Measurements from ENCODE around the gene DOCK8.
A peak's percentile ranks its signal among the peaks of the same experiment; 100 is the strongest.
"Not testable (repeated sequence)": the region's sequence is repeated elsewhere in the genome, so short reads cannot be mapped to it uniquely, and the experiment has no call there.

DOCK8 gene

DNA sequence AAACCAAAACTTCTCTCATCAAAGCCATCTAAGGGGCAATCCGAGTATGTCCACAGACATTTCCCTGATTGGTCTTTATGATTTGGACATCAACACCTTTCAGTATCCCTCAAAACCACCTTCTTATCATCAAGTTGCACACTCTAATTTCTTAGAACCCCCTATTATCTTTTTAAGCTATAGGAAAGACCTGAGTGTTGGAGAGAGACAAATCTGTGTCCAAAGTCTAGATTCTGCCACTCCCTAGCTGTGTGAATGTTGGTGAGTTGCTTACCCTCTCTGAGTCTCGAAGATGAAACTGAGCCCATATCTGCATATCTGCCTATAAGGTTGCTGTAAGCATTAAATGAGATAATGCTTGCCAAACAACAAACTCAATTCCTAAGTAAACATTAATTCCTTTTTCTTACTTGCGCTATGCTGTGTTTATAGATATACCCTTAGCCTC is 159.1 kb downstream of the DOCK8 start:
- no peak for FAIRE-seq

GRCh38 chr9:374736-375135 is 160.1 kb downstream of the DOCK8 start:
- FAIRE-seq = no peak

DNA sequence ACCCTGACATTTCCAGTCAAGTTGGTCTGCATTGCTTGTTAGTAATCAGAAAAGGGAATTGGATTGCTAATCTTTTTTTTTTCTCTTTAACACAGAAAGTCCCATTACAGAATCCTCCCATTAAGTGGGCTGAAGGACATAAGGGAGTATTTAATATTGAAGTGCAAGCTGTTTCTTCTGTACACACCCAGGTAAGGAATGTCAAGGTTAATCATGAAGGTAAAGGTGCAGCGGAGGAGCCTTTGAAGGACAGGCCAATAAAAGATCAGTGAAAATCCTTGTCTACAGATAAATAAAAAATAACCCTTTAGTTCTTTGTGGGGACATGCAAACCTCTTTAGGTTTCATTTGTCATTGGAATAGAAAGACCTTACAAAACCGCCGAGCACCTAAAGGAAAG is 161.4 kb downstream of the DOCK8 start:
- FAIRE-seq = no peak

DNA sequence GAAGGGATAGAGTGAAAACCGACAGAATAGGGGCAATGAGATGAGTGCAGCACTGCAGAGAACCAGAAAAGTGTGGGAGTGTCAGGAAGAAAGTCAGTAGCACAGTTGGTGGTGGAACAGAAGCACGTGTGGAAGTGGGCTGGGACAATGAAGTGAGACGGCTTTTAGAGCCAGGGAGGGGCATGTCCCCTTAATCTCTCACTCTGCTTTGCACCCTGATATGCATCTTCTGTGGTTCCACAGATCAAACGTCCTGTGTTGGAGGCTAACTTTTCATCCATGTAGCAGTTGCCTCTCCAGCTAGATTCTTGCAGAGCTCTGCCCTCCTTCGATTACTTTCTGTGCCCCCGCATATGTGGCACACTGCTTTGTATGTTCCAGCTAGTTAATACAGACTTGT is 163.6 kb downstream of the DOCK8 start:
- no peak for FAIRE-seq

DNA sequence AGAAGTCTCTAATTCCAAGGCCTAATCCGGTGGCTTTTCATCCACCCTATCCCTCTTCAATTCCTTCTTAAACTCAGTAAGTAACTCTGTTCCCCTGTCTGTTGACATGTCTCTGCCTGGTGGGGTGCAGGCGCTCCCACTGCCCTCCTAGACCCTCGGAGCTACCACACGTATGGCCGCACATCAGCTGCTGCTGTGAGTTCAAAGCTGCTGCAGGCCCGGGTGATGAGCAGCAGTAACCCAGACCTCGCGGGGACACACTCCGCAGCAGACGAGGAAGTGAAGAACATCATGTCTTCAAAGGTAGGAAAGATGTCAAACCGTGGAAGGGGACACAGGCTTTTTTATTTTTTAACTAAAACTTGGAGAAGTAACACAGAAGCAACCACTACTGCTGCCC is 167.7 kb downstream of the DOCK8 start:
- no peak for FAIRE-seq

GRCh38 chr9:385818-386398 is 171.2 kb downstream of the DOCK8 start:
- FAIRE-seq = peak; percentile 71

DNA sequence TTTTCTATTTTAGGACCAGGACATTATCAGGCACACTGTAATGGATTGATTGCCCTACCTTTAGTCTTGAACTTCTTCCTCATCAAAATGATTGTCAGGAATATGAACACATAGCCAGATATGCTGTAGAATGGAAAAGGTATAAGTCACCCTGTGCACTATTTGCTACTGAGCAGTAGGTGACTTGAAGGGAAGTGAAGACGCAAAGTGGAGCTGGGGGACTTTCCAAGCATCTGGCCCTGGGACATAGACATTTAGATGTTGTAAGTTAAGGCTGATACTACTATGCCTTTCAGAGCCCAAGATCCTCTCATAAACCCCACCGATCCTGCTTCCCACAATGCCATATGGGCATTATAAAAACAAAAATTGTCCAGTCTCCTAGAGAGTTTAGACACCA is 174.5 kb downstream of the DOCK8 start:
- FAIRE-seq = no peak

GRCh38 chr9:389758-390157 is 175.1 kb downstream of the DOCK8 start:
- no peak for FAIRE-seq

DNA sequence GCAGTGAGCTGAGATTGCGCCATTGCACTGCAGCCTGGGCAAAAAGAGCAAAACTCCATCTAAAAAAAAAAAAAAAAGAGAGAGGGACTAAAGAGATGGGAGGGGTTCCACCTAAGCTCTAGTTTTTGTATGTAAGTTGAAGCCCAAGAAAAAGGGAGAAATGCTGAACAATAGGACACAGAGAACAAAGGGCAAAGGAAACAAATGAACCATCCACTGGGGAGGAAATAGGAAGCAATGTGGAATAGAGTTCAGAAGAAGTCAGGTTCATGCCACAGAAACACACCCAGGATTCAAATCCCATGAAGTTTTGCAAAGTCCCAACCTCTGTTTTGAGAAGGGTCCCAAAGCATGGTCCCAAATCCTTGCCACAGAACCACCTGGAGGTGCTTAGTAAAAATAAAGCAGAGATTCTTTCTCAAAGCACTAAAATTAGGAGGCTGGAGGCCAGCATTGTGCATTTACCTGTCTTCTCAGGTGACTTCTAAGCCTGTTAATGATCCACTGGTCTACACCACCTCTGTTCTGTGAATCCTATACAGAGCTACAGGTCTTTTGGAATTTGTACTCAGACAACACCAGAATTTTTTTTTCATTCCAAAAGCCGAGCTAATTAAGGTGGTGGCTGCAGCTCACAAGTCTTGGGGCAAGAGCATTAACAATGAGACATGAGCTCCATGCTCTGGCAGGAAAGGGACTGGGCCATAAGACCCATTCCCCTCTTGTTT is 177.6 kb downstream of the DOCK8 start:
- FAIRE-seq = no peak

GRCh38 chr9:394347-395052 is 179.8 kb downstream of the DOCK8 start:
- no peak for FAIRE-seq

DNA sequence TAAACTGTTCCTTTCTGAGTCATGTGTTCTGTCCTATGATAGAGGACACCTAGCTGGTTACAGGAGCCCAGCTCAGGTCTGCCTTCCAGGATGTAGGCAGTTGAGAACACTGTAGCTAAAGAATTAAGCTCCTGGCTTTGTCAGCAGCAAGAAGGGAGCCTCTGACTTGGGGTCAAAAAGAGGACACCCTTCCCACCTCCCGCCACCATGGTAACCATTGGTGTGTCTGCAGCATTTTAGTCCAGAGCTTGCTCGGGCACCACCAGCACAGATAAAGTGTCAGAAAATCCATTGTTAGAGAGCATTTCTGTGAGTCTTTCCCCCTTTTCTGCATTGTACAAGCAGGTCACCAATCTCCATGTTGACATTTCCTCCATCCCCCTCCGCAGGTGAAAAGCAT is 181.7 kb downstream of the DOCK8 start:
- no peak for FAIRE-seq

GRCh38 chr9:398085-398484 is 183.4 kb downstream of the DOCK8 start:
- no peak for FAIRE-seq

DNA sequence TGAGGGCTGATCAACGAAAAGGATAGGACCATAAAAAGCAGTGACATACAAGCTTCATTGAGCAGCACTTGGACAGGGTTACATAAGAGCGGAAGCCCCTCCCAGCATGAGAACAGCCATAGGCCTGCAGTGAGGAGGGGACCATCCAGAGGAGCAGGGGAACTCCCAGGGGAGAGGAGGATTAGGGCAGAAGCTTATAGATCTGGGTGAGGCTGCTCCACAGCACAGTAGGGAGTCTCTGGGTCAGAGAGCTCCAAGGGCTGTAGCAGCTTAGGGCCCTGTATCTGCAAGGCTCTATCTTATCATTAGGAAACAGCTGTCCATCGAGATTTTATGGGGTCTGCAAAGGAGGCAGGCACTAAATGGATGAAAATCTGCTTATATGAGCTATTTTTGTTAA is 186.6 kb downstream of the DOCK8 start:
- FAIRE-seq = no peak

DNA sequence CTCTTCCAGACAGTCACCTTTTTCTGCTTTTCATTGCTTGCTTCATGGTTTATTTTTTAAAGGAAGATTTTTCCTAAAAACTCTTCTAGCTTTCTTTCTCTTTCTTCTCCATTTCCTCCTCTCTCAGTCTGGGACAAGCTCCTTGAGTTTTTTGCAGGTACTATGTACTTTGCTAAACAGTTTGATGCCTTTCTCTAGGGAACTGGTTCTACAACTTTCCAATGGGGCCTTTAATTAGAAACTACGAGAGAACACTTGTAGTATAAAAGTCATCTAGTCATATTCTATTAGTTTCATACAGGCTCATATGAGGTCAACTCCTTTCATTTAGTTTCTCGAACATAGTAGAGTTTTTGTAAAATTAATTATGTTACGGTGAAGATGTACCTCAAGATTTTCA is 189.6 kb downstream of the DOCK8 start:
- no peak for FAIRE-seq

- FAIRE-seq = no peak
Measured at GRCh38 chr9:405341-405740, 190.7 kb downstream of the DOCK8 start.

GRCh38 chr9:406886-407654 is 192.4 kb downstream of the DOCK8 start:
- no peak for FAIRE-seq

GRCh38 chr9:409655-410054 is 195.0 kb downstream of the DOCK8 start:
- not testable (repeated sequence) for FAIRE-seq

DNA sequence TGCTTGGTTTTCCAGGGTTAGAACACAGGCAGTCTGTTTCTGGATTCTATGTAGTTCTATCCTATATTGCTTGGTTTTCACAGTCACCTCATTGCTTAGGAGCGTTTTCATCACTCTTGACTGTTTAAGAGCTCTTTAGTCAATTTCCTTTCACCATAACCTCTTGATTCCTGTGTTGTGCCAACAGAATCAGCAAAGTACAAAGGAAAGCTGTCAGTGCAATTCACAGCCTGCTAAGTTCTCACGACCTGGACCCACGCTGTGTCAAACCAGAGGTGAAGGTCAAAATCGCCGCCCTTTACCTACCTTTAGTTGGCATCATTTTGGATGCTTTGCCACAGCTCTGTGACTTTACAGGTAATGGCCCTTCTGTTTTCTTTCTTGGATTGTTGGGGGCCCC is 199.9 kb downstream of the DOCK8 start:
- FAIRE-seq = no peak

DNA sequence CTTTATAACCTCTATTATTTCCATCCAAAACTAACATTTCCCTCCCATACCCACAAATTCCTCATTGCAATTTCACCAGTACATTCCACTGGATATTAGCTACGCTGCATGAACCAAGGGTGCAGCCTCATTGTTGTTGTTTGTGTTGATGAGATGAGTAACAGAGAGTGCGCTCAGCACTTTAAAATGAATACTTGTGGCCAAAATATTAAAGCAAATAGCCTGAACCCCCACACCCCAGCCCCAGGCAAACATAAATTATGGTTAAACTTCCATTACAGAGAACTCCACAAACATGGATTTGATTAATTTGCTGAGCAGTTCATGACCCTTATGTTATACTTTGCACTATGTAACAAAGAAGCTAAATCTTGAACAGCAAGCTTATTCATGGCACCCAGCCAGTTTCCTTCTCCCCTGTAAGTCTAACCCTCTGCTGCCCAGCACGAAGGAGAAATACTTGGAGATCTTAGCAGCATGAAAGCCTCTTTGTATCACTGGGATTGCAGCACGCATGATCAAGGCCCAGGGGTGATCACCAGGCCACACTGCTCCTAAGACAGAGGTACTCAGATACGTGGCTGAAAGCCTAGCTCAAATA is 205.0 kb downstream of the DOCK8 start:
- FAIRE-seq = no peak

- no peak for FAIRE-seq
Measured at GRCh38 chr9:421896-422295, 207.2 kb downstream of the DOCK8 start.

DNA sequence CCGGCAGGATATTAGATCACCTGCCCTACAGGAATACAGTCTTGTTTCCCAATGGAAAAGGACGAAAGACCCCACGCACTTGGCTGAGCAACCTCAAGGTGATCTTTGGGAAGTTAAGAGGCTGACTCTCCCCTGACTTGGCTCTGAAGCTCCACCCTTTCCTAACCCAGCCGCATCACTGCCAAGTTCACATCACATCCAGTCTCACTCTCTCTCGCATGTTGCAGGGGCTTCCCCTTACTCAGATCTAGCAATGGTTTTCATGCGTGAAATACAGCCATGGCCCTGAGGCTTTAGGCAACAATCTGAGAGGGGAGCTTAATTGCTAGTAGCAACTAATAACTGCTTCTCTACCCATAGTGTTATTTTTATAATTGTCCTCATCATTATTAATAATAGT is 211.6 kb downstream of the DOCK8 start:
- no peak for FAIRE-seq

DNA sequence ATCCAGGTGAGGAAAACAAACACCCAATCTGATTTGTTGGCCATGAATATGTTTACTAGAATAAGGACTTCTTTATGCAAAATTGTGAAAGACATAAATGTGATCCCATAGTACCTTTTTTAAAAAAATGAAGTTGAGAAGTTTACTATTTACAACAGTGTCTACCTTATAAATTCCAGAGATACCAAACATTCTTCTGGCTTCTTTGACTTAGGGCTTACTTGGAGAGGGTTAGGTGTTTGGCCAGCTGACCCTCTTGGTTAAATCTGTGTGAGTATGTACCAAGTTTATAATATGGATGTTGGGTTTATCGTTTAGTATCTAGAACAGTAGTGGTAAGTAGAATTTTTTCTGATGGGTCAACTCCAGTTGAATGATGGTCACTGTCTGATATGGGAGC is 212.3 kb downstream of the DOCK8 start:
- no peak for FAIRE-seq

DNA sequence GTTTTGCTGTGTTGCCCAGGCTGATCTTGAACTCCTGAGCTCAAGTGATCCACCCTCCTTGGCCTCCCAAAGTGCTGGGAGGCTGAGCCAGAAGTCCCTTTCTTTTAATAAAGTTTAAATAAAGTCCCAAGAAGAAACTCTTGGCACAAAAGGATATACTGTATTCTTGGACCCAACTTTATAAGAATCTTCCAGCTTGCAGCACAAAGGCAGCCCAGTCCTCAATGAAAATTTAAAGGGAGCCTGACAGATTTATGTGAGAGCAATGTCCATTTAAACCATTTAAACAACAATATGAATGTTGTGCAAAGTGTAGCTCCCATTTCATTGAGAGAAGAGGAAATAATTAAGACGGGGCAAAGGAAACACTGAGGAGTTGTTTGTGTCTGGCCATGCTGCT is 217.0 kb downstream of the DOCK8 start:
- FAIRE-seq = no peak

All from G401.6 (cell line).